Activated CD4-positive, alpha-beta T cell treated with anti-CD3 and anti-CD28 coated beads, Interleukin-2, Interleukin-4, amounts not matched to agents 100 ng/mL and 50 ng/mL, durations not matched to agents 16 hours and 8 hours (primary cell): ENCODE data around the gene ESYT1.
A peak's percentile ranks its signal among the peaks of the same experiment; 100 is the strongest.

Experiments
- DNase-seq: peaks from one replicate; pipeline ENCODE4 v3.0.0-alpha.2; 2020; ENCODE audit warnings: low spot score

The ESYT1 gene

GRCh38 chr12:56104109-56104814, 23.8 kb upstream of the ESYT1 start, which contains the start of gene PA2G4:
Gene PA2G4 (plus strand): TSS chr12:56104559. CDS start chr12:56104738, 179 bp downstream.
- peak; percentile 99 for DNase-seq

GRCh38 chr12:56104815-56105608, 23.1 kb upstream of the ESYT1 start:
- DNase-seq, result peak; percentile 22

- DNase-seq, result no peak
These were observed 22.5 kb upstream of the ESYT1 start for GRCh38 chr12:56105609-56105902.

GRCh38 chr12:56107242-56107641, 20.8 kb upstream of the ESYT1 start:
- no peak for DNase-seq

GRCh38 chr12:56110571-56110970, 17.5 kb upstream of the ESYT1 start:
- no peak for DNase-seq

GRCh38 chr12:56114084-56114483, 14.0 kb upstream of the ESYT1 start:
- DNase-seq, result no peak

GRCh38 chr12:56115329-56115728, 12.7 kb upstream of the ESYT1 start:
- no peak for DNase-seq

- peak; percentile 94 for DNase-seq
These were observed 11.6 kb upstream of the ESYT1 start, which contains the start of gene RPL41 for GRCh38 chr12:56116267-56117081. Gene RPL41 (plus strand): TSS chr12:56116633.

- DNase-seq, result peak; percentile 24
These were observed 10.9 kb upstream of the ESYT1 start for GRCh38 chr12:56117082-56117706.

GRCh38 chr12:56117778-56118687, 10.0 kb upstream of the ESYT1 start, which contains the start of gene ZC3H10:
Gene ZC3H10 (plus strand): TSS chr12:56118266. CDS start chr12:56120563, 2,297 bp downstream.
- DNase-seq, result peak; percentile 100

- no peak for DNase-seq
These were observed 9.2 kb upstream of the ESYT1 start for GRCh38 chr12:56118688-56119357.

GRCh38 chr12:56119361-56119796, 8.7 kb upstream of the ESYT1 start:
- peak; percentile 75 for DNase-seq

- DNase-seq, result no peak
These were observed 7.8 kb upstream of the ESYT1 start for GRCh38 chr12:56120158-56120846.

- DNase-seq, result no peak
These were observed 6.7 kb upstream of the ESYT1 start for GRCh38 chr12:56121204-56121870.

GRCh38 chr12:56122637-56123036, 5.4 kb upstream of the ESYT1 start:
- DNase-seq, result no peak

- DNase-seq, result no peak
These were observed 3.9 kb upstream of the ESYT1 start for GRCh38 chr12:56124133-56124532.

- no peak for DNase-seq
These were observed 1.3 kb upstream of the ESYT1 start for GRCh38 chr12:56126732-56127239.

- DNase-seq, result no peak
These were observed 581 bp upstream of the ESYT1 start for GRCh38 chr12:56127485-56127887.

GRCh38 chr12:56128670-56129205, 671 bp downstream of the ESYT1 start:
- peak; percentile 46 for DNase-seq
